Liver (tissue), 3 donors: Measurements from ENCODE around the gene HPDL.

Experiments used
- JUND ChIP-seq, 2 donors: IDR thresholded peaks; 2 replicates each; pipeline ENCODE4 v1.6.1; 2016; ENCODE audit warnings: antibody characterized with exemption in 2 of 2
- TAF1 ChIP-seq: conservative IDR thresholded peaks from 2 replicates; pipeline ENCODE4 v1.6.1; 2016; ENCODE audit warnings: antibody characterized with exemption, mild to moderate bottlenecking
- YY1 ChIP-seq: IDR thresholded peaks from 2 replicates; pipeline ENCODE4 v1.6.1; 2016; ENCODE audit warnings: antibody characterized with exemption, mild to moderate bottlenecking
- TF ChIP-seq, protein P1 (sequence below): fragments of 150-350 bp; IDR thresholded peaks from 2 replicates; pipeline ENCODE4 v1.5.1; 2017; ENCODE audit warnings: improper control_type of control experiment, low read depth, low read length; ENCODE audit not compliant: missing input control
- TF ChIP-seq, protein P2 (sequence below): IDR thresholded peaks from 2 replicates; pipeline ENCODE4 v1.6.1; 2016; ENCODE audit warnings: antibody characterized with exemption, mild to moderate bottlenecking
- donor health status: healthy.
- donor health status: healthy.

DNA sequence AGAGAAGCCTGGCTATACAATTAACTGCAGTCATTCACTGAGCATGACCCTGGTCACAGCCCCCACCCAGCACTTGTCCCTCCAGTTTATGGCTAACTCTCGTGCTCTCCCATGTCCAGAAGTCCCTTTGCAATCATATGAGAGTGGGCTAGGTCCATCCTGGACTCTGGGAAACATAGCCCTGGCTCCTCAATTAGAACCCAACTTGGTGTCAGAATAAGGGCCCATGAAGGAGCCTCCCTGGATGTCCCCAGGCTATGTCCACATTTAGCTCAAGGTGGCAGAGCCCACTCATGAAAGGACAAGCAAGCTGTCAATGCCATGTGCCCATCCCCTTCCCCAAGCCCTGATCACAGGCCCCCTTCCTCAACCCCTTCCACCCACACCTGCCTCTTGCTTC, 27.4 kb upstream of the HPDL start:
- TF ChIP-seq, protein P1, sequence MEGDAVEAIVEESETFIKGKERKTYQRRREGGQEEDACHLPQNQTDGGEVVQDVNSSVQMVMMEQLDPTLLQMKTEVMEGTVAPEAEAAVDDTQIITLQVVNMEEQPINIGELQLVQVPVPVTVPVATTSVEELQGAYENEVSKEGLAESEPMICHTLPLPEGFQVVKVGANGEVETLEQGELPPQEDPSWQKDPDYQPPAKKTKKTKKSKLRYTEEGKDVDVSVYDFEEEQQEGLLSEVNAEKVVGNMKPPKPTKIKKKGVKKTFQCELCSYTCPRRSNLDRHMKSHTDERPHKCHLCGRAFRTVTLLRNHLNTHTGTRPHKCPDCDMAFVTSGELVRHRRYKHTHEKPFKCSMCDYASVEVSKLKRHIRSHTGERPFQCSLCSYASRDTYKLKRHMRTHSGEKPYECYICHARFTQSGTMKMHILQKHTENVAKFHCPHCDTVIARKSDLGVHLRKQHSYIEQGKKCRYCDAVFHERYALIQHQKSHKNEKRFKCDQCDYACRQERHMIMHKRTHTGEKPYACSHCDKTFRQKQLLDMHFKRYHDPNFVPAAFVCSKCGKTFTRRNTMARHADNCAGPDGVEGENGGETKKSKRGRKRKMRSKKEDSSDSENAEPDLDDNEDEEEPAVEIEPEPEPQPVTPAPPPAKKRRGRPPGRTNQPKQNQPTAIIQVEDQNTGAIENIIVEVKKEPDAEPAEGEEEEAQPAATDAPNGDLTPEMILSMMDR, result no peak
- TF ChIP-seq JUND (IDR thresholded peaks at IDR 0.05) (no peak), TAF1 (no peak), YY1 (no peak)
- TF ChIP-seq, protein P2, sequence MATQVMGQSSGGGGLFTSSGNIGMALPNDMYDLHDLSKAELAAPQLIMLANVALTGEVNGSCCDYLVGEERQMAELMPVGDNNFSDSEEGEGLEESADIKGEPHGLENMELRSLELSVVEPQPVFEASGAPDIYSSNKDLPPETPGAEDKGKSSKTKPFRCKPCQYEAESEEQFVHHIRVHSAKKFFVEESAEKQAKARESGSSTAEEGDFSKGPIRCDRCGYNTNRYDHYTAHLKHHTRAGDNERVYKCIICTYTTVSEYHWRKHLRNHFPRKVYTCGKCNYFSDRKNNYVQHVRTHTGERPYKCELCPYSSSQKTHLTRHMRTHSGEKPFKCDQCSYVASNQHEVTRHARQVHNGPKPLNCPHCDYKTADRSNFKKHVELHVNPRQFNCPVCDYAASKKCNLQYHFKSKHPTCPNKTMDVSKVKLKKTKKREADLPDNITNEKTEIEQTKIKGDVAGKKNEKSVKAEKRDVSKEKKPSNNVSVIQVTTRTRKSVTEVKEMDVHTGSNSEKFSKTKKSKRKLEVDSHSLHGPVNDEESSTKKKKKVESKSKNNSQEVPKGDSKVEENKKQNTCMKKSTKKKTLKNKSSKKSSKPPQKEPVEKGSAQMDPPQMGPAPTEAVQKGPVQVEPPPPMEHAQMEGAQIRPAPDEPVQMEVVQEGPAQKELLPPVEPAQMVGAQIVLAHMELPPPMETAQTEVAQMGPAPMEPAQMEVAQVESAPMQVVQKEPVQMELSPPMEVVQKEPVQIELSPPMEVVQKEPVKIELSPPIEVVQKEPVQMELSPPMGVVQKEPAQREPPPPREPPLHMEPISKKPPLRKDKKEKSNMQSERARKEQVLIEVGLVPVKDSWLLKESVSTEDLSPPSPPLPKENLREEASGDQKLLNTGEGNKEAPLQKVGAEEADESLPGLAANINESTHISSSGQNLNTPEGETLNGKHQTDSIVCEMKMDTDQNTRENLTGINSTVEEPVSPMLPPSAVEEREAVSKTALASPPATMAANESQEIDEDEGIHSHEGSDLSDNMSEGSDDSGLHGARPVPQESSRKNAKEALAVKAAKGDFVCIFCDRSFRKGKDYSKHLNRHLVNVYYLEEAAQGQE, result no peak
